Type B pancreatic cell (in vitro differentiated cells): ENCODE measurements around the gene OR2G3. TPM values are rescaled to one million over a fixed set of nuclear protein-coding genes. Genes with fewer than 3 reads are reported as not detected.
A peak's percentile ranks its signal among the peaks of the same experiment; 100 is the strongest.

Source experiments
- DNase-seq: peaks from one replicate; pipeline ENCODE4 v3.0.0; 2021; ENCODE audit warnings: mixed read lengths; ENCODE audit not compliant: unreplicated experiment; ENCODE audit errors: extremely low spot score
- H3K27ac Mint-ChIP-seq: 2 replicates; pipeline ENCODE4 v1.8.0; 2021; ENCODE audit warnings: mild to moderate bottlenecking, mixed read lengths
- H3K27me3 Mint-ChIP-seq: 2 replicates; pipeline ENCODE4 v1.8.0; 2021; ENCODE audit warnings: mixed read lengths
- H3K36me3 Mint-ChIP-seq: 2 replicates; pipeline ENCODE4 v1.8.0; 2021; ENCODE audit warnings: mixed read lengths
- H3K4me1 Mint-ChIP-seq: one replicate; pipeline ENCODE4 v1.8.0; 2021; ENCODE audit warnings: mixed read lengths; ENCODE audit not compliant: unreplicated experiment
- H3K4me3 Mint-ChIP-seq: 2 replicates; pipeline ENCODE4 v1.8.0; 2021; ENCODE audit warnings: mild to moderate bottlenecking, mixed read lengths
- H3K9me3 Mint-ChIP-seq: 2 replicates; pipeline ENCODE4 v1.8.0; 2021; ENCODE audit warnings: mixed read lengths
- total RNA-seq: library from RNA; stranded (reverse); gene quantifications from 2 replicates; pipeline ENCODE4 v1.2.1, GENCODE V29; 2021; ENCODE audit warnings: low replicate concordance
- TF ChIP-seq, protein P1 (sequence below): fragments of 200-600 bp; sonication (generic); conservative IDR thresholded peaks from 2 replicates; pipeline ENCODE4 v1.5.0; 2021; ENCODE audit warnings: antibody characterized with exemption, mild to moderate bottlenecking

Gene OR2G3
- total RNA-seq, 1 donor from 2014 or later: not detected

DNA sequence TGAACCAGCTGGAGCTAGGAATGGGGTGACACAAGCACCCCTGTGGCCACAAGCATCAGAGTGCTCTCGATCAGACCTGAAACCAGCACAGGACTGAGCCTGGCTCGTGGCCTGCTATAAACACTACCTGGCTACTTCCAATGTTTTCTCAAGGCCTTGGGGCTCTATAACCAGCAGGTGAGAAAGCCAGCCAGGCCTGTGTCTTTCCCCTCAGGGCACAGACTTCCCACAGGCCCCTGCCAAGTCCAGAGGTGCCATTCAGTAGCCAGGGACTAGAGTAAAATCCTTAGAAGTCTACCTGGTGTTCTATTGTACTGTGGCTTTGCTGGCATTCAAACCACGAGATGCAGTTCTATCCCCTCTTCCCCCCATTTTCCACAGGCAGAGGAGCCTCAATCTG lies 22.6 kb downstream of the OR2G3 start:
- H3K9me3 Mint-ChIP-seq: no peaks in the 10 kb centered on the region
- no peak for DNase-seq

GRCh38 chr1:247638011-247638410 lies 32.6 kb downstream of the OR2G3 start:
- Mint-ChIP-seq H3K27me3 (peaks cover 25% of the 10 kb centered on the region), H3K27ac (no peak overlapping the region), H3K9me3 (no peaks in the 10 kb centered on the region), H3K36me3 (peaks cover 4% of the 10 kb centered on the region), H3K4me3 (no peak overlapping the region), H3K4me1 (no peaks in the 10 kb centered on the region)
- TF ChIP-seq, protein P1, sequence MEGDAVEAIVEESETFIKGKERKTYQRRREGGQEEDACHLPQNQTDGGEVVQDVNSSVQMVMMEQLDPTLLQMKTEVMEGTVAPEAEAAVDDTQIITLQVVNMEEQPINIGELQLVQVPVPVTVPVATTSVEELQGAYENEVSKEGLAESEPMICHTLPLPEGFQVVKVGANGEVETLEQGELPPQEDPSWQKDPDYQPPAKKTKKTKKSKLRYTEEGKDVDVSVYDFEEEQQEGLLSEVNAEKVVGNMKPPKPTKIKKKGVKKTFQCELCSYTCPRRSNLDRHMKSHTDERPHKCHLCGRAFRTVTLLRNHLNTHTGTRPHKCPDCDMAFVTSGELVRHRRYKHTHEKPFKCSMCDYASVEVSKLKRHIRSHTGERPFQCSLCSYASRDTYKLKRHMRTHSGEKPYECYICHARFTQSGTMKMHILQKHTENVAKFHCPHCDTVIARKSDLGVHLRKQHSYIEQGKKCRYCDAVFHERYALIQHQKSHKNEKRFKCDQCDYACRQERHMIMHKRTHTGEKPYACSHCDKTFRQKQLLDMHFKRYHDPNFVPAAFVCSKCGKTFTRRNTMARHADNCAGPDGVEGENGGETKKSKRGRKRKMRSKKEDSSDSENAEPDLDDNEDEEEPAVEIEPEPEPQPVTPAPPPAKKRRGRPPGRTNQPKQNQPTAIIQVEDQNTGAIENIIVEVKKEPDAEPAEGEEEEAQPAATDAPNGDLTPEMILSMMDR: no peak
- DNase-seq: no peak

More for the DNA sequence above, 22.6 kb downstream of the OR2G3 start:
- no peaks in the 10 kb centered on the region for H3K27me3 Mint-ChIP-seq
- no peak overlapping the region for H3K27ac Mint-ChIP-seq
- TF ChIP-seq, protein P1: no peak
- no peaks in the 10 kb centered on the region for H3K4me1 Mint-ChIP-seq
- no peak overlapping the region for H3K4me3 Mint-ChIP-seq
- no peaks in the 10 kb centered on the region for H3K36me3 Mint-ChIP-seq

- Mint-ChIP-seq H3K9me3 (no peaks in the 10 kb centered on the region), H3K27ac (no peak overlapping the region), H3K4me1 (no peaks in the 10 kb centered on the region), H3K4me3 (peak overlapping the region; percentile 80), H3K36me3 (peaks cover 4% of the 10 kb centered on the region), H3K27me3 (peaks cover 25% of the 10 kb centered on the region)
- TF ChIP-seq, protein P1: no peak
- no peak for DNase-seq
These were observed 33.4 kb downstream of the OR2G3 start for GRCh38 chr1:247638781-247639180.

DNA sequence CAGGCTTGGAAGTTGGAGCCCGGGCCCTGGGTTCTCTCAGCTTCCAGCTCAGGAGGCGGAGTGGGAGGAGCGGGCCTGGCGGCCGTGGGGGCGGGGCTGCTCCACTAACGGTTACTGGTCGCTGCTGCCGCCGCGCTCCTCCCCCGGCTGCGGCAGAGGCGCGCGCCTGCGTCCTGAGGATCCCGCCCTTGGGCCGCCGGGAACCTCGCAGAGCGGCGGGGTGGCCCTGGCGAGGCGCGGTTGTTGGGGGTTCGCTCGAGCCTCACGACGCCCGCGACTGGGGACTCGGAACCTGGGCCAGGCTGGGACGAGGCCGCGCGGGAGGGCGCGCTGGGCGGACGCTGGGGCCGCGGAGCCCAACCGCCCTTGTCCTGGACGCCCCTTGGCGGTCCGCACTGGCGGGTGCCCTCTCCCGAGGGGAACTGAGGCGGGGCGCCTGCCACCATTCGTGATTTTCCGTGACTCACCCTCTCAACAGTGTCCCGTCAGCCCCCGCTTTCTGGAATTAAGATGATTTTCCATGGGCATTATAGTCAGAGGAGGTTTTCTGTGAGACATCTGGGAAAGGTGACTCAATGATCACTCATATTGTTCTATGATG lies 34.1 kb downstream of the OR2G3 start:
- peak overlapping the region; percentile 80 for H3K4me3 Mint-ChIP-seq
- no peaks in the 10 kb centered on the region for H3K4me1 Mint-ChIP-seq
- TF ChIP-seq, protein P1: no peak
- peaks cover 25% of the 10 kb centered on the region for H3K27me3 Mint-ChIP-seq
- DNase-seq: no peak
- H3K9me3 Mint-ChIP-seq: no peaks in the 10 kb centered on the region
- peaks cover 4% of the 10 kb centered on the region for H3K36me3 Mint-ChIP-seq
- no peak overlapping the region for H3K27ac Mint-ChIP-seq

GRCh38 chr1:247642742-247643141 lies 37.4 kb downstream of the OR2G3 start:
- no peak for DNase-seq
- Mint-ChIP-seq H3K9me3 (no peaks in the 10 kb centered on the region), H3K27ac (no peak overlapping the region), H3K27me3 (peaks cover 25% of the 10 kb centered on the region), H3K4me3 (no peak overlapping the region), H3K4me1 (no peaks in the 10 kb centered on the region), H3K36me3 (peaks cover 4% of the 10 kb centered on the region)
- TF ChIP-seq, protein P1: no peak

- Mint-ChIP-seq H3K27ac (no peak overlapping the region), H3K4me3 (no peak overlapping the region), H3K27me3 (no peaks in the 10 kb centered on the region), H3K36me3 (no peaks in the 10 kb centered on the region), H3K4me1 (no peaks in the 10 kb centered on the region), H3K9me3 (no peaks in the 10 kb centered on the region)
- DNase-seq: no peak
- TF ChIP-seq, protein P1: no peak
These were observed 41.5 kb downstream of the OR2G3 start for GRCh38 chr1:247646867-247647266.
